Natural killer cell (primary cell): ENCODE measurements around the gene TOM1. TPM values are rescaled to one million over a fixed set of nuclear protein-coding genes. Genes with fewer than 3 reads are reported as not detected.

Source experiments
- ATAC-seq, 3 donors: fragments of 150-1000 bp in 2 of 3; fragments of 200-7000 bp in 1 of 3; cut with Tn5 transposase; 1 replicate in 1 of 3; 2 replicates in 2 of 3; pipeline ENCODE4 v1.10.0; 2021; ENCODE audit warnings: mild to moderate bottlenecking in 2 of 3, moderate library complexity in 2 of 3
- DNase-seq, 2 donors: peaks; one replicate each; pipeline versions ENCODE4 v3.0.0 to v3.0.0-alpha.2; 2013 to 2021; ENCODE audit warnings: mixed read lengths in 1 of 2
- H3K27ac ChIP-seq: one replicate; pipeline ENCODE4 v1.5.1; 2013; ENCODE audit warnings: mild to moderate bottlenecking, low read length
- H3K27me3 ChIP-seq: one replicate; pipeline ENCODE4 v1.6.1; 2013; ENCODE audit warnings: low read length; ENCODE audit not compliant: control insufficient read depth, insufficient read depth
- H3K36me3 ChIP-seq: one replicate; pipeline ENCODE4 v1.6.1; 2013; ENCODE audit warnings: low read length; ENCODE audit not compliant: control insufficient read depth, insufficient read depth
- H3K4me1 ChIP-seq: one replicate; pipeline ENCODE4 v1.6.1; 2013; ENCODE audit warnings: low read length; ENCODE audit not compliant: control insufficient read depth, insufficient read depth
- H3K4me3 ChIP-seq: one replicate; pipeline ENCODE4 v1.5.1; 2013; ENCODE audit warnings: low read length
- H3K9me3 ChIP-seq: one replicate; pipeline ENCODE4 v1.6.1; 2013; ENCODE audit warnings: low read length; ENCODE audit not compliant: control insufficient read depth, insufficient read depth
- H3K27ac Mint-ChIP-seq, 2 donors: one replicate each; pipeline ENCODE4 v1.8.0; 2022; ENCODE audit warnings: mild to moderate bottlenecking in 2 of 2, mixed read lengths in 2 of 2, moderate library complexity in 1 of 2
- H3K27me3 Mint-ChIP-seq, 2 donors: one replicate each; pipeline ENCODE4 v1.8.0; 2022; ENCODE audit warnings: low read depth in 2 of 2, mixed read lengths in 2 of 2
- H3K36me3 Mint-ChIP-seq: one replicate; pipeline ENCODE4 v1.8.0; 2022; ENCODE audit warnings: mixed read lengths
- H3K4me1 Mint-ChIP-seq, 2 donors: one replicate each; pipeline ENCODE4 v1.8.0; 2022; ENCODE audit warnings: mixed read lengths in 2 of 2
- H3K4me3 Mint-ChIP-seq: one replicate; pipeline ENCODE4 v1.8.0; 2022; ENCODE audit warnings: mild to moderate bottlenecking, moderate library complexity, mixed read lengths
- H3K9me3 Mint-ChIP-seq, 2 donors: one replicate each; pipeline ENCODE4 v1.8.0; 2022; ENCODE audit warnings: mixed read lengths in 2 of 2
- WGBS: methylation state at CpG from one replicate; pipeline ENCODE4 v1.1.7; 2013; ENCODE audit warnings: missing lambda C conversion rate; ENCODE audit not compliant: insufficient coverage; 5-methylcytosine and 5-hydroxymethylcytosine counted together
- intact Hi-C: fragments of 100-400 bp; cut with micrococcal nuclease; formaldehyde crosslinking; loops from one replicate; pipeline ENCODE4 v1.14.2; 2022
- total RNA-seq, 4 donors: library from RNA; stranded (reverse); fragments of 120-200 nt in 1 of 4; gene quantifications; one replicate each; pipeline versions ENCODE4 v1.2.3 to v1.2.4, GENCODE V29; 2013 to 2022
- TF ChIP-seq, protein P1 (sequence below): fragments of 200-600 bp; IDR thresholded peaks from one replicate; pipeline ENCODE4 v1.8.0; 2022; ENCODE audit warnings: antibody characterized with exemption

TOM1 gene
- total RNA-seq, 3 donors from 2014 or later (not counting 1 experiment from before 2014, with no cell fraction given) = 102 to 132 (median 107) TPM

DNA sequence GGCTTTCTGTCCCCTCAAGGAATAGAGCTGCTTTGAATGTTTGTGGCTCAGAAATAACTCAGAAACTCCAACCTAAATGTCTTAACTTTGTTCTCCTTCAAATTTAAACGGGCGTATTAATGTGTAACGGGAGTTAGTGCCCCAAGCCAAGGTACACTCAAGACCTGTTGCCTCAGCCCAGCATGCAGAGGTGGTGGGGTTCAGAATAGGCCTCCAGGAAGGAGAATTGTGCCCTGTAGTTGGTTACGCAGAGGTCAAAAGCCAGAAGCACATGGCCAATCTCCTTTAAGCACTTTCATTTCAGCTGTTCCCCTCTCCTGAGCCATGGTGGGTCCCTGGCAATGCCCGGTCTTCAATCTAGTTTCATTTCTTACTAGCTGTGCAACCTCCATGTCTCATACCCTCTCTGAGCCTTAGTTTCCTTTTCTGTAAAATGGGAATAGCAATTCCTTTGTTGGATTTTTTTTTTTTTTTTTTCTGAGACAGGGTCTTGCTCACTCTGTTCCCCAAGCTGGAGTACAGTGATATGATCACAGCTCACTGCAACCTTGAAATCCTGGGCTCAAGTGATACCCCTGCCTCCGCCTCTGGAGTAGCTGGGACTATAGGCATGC, 85.4 kb downstream of the TOM1 start:
- Mint-ChIP-seq H3K4me3 (no peak overlapping the region), H3K4me1 (peaks cover 13 to 20% of the 10 kb centered on the region in 2 donors), H3K36me3 (no peaks in the 10 kb centered on the region), H3K27me3 (no peaks in the 10 kb centered on the region), H3K9me3 (no peaks in the 10 kb centered on the region), H3K27ac (no peak overlapping the region)
- WGBS = 87% methylated on average over 6 of the region's 6 CpGs
- TF ChIP-seq, protein P1, sequence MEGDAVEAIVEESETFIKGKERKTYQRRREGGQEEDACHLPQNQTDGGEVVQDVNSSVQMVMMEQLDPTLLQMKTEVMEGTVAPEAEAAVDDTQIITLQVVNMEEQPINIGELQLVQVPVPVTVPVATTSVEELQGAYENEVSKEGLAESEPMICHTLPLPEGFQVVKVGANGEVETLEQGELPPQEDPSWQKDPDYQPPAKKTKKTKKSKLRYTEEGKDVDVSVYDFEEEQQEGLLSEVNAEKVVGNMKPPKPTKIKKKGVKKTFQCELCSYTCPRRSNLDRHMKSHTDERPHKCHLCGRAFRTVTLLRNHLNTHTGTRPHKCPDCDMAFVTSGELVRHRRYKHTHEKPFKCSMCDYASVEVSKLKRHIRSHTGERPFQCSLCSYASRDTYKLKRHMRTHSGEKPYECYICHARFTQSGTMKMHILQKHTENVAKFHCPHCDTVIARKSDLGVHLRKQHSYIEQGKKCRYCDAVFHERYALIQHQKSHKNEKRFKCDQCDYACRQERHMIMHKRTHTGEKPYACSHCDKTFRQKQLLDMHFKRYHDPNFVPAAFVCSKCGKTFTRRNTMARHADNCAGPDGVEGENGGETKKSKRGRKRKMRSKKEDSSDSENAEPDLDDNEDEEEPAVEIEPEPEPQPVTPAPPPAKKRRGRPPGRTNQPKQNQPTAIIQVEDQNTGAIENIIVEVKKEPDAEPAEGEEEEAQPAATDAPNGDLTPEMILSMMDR = no peak
- Histone ChIP-seq H3K27ac (no peak overlapping the region), H3K9me3 (no peaks in the 10 kb centered on the region), H3K27me3 (no peaks in the 10 kb centered on the region), H3K4me3 (no peak overlapping the region), H3K36me3 (no peaks in the 10 kb centered on the region), H3K4me1 (peaks cover 15% of the 10 kb centered on the region)
- ATAC-seq = no peak
- no peak for DNase-seq
- intact Hi-C loops = loop anchor here (10.0 kb wide), 1 partner anchor 80 kb away; no protein-coding TSS in a partner anchor

DNA sequence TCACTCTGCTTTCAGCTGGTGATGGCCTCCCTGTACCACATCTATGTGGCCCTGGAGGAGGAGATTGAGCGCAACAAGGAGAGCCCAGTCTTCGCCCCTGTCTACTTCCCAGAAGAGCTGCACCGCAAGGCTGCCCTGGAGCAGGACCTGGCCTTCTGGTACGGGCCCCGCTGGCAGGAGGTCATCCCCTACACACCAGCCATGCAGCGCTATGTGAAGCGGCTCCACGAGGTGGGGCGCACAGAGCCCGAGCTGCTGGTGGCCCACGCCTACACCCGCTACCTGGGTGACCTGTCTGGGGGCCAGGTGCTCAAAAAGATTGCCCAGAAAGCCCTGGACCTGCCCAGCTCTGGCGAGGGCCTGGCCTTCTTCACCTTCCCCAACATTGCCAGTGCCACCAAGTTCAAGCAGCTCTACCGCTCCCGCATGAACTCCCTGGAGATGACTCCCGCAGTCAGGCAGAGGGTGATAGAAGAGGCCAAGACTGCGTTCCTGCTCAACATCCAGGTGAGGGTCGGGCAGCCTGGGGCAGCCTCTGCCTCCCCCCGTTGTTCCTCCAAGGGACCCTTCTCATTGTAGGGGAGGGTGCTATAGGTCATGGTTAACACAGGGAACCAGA, 87.1 kb downstream of the TOM1 start:
- no peak overlapping the region for H3K4me3 ChIP-seq
- no peak overlapping the region for H3K4me3 Mint-ChIP-seq
- no peaks in the 10 kb centered on the region for H3K27me3 ChIP-seq
- no peaks in the 10 kb centered on the region for H3K9me3 Mint-ChIP-seq
- no peak overlapping the region for H3K27ac Mint-ChIP-seq
- H3K4me1 ChIP-seq = no peaks in the 10 kb centered on the region
- H3K4me1 Mint-ChIP-seq = peaks cover 1 to 3% of the 10 kb centered on the region in 2 donors
- no peak overlapping the region for H3K27ac ChIP-seq
- DNase-seq (no peak), ATAC-seq (no peak)
- no peaks in the 10 kb centered on the region for H3K36me3 ChIP-seq
- no peaks in the 10 kb centered on the region for H3K27me3 Mint-ChIP-seq
- intact Hi-C loops = loop anchor here (10.0 kb wide), 1 partner anchor 82 kb away; no protein-coding TSS in a partner anchor
- TF ChIP-seq, protein P1 = no peak
- no peaks in the 10 kb centered on the region for H3K9me3 ChIP-seq
- 92% methylated on average over 19 of the region's 19 CpGs for WGBS
- H3K36me3 Mint-ChIP-seq = no peaks in the 10 kb centered on the region

DNA sequence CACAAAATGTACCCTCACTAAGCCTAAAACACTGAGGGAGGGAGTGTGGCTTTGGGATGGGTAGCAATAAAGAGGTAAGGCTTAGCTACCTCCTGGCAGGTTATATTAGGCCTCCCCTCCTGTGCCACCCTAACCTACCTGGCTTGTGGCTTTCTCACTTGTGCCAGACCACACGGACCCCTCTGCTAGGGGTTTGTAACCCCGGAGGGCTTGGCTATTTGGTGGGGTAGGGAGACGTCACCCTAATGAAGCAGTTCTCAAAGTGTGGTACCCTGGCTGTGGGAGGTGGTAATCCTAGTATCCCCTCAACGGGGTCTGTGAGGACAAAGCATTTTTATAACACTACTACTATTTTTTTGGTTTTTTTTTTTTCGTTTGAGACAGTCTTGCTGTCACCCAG, 91.2 kb downstream of the TOM1 start:
- H3K27me3 ChIP-seq = no peaks in the 10 kb centered on the region
- no peak overlapping the region for H3K27ac ChIP-seq
- TF ChIP-seq, protein P1 = no peak
- no peaks in the 10 kb centered on the region for H3K9me3 ChIP-seq
- H3K4me1 ChIP-seq = peaks cover 7% of the 10 kb centered on the region
- H3K4me3 ChIP-seq = no peak overlapping the region
- WGBS = 73% methylated on average over 3 of the region's 5 CpGs
- intact Hi-C loops = no loop called here
- H3K36me3 Mint-ChIP-seq = no peaks in the 10 kb centered on the region
- H3K27me3 Mint-ChIP-seq = no peaks in the 10 kb centered on the region
- ATAC-seq (no peak), DNase-seq (no peak)
- no peaks in the 10 kb centered on the region for H3K9me3 Mint-ChIP-seq
- H3K36me3 ChIP-seq = no peaks in the 10 kb centered on the region
- H3K27ac Mint-ChIP-seq = no peak overlapping the region
- H3K4me1 Mint-ChIP-seq = peaks cover 3 to 10% of the 10 kb centered on the region in 2 donors
- no peak overlapping the region for H3K4me3 Mint-ChIP-seq
